LNCAP (cell line): ENCODE data around the gene ZMYM2.
A peak's percentile ranks its signal among the peaks of the same experiment; 100 is the strongest.

Source experiments
- TF ChIP-seq, protein P1 (sequence below): fragments of 450-650 bp; IDR thresholded peaks from 2 replicates; pipeline ENCODE4 v1.5.1; 2017; ENCODE audit warnings: mild to moderate bottlenecking

The ZMYM2 gene

GRCh38 chr13:20016649-20017364, 58.3 kb downstream of the ZMYM2 start:
- TF ChIP-seq, protein P1, sequence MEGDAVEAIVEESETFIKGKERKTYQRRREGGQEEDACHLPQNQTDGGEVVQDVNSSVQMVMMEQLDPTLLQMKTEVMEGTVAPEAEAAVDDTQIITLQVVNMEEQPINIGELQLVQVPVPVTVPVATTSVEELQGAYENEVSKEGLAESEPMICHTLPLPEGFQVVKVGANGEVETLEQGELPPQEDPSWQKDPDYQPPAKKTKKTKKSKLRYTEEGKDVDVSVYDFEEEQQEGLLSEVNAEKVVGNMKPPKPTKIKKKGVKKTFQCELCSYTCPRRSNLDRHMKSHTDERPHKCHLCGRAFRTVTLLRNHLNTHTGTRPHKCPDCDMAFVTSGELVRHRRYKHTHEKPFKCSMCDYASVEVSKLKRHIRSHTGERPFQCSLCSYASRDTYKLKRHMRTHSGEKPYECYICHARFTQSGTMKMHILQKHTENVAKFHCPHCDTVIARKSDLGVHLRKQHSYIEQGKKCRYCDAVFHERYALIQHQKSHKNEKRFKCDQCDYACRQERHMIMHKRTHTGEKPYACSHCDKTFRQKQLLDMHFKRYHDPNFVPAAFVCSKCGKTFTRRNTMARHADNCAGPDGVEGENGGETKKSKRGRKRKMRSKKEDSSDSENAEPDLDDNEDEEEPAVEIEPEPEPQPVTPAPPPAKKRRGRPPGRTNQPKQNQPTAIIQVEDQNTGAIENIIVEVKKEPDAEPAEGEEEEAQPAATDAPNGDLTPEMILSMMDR, result no peak

DNA sequence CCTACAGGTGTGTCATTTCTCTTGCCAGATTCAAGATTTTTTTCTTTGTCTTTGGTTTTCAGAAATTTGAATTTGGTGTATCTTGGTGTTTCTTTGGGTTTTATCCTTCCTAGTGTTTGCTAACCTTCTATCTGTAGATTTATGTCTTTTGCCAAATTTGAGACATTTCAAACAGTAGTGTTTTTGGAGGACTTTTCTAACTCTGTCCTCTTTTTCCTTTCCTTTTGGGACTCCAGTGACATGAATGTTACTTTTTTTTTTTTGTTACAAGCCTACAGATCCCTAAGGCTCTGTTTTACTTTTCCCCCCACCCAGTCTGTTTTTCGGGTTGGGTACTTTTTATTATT, 58.8 kb downstream of the ZMYM2 start:
- TF ChIP-seq, protein P1, result no peak

DNA sequence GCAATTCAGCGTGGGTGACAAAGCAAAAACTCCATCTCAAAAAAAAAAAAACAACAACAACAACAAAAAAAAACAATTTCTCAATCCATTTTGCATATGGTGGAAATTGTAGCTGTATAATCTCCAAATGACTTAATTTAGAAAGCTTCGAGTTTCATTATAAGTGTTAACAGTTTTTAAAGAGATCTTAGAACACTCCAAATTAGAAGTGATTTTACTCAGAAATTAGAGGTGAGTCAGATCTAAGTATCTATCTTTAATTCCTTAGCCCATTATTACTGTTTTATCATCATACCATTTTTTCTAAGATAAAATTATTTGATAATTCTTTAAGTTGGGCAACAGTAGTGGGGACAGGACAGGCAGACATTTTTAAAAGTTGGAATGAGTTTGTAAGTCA, 60.5 kb downstream of the ZMYM2 start:
- TF ChIP-seq, protein P1, result no peak

GRCh38 chr13:20024702-20025101, 66.2 kb downstream of the ZMYM2 start:
- TF ChIP-seq, protein P1, result no peak

DNA sequence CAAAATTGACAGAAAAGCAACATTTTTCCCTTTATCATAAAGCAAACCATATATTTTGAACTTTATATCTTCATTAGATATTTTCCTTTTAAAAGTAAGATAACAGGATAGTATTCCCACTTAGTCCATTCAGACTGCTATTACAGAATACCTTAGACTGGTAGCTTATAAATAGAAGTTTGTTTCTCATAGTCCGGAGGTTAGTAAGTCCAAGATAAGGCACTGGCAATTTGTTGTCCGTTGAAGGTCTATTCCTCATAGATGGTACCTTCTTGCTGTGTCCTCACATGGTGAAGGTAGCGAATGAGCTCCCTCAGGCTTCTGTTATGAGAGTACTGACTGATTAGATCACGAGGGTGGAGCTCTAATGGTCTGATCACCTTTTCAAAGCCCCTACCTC, 70.4 kb downstream of the ZMYM2 start:
- TF ChIP-seq, protein P1, result no peak

DNA sequence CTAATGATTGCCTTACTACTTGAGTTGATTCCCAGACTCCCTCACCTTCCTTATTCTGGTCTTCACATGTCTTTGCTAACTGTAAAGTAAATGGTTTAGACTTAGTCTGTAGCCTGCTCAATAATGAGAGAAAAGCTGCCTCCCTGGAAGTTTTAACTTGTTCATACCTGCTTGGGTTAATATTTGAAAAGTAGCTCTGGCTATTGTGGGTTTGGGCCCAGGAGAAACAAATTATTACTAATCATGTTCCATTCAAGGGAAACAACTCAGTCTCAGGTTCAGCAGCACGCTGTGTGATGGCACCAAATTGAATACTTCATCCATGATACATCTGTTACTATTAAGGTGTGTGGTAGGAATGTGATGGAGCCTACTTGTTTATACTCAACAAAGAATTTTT, 75.0 kb downstream of the ZMYM2 start:
- TF ChIP-seq, protein P1, result no peak

DNA sequence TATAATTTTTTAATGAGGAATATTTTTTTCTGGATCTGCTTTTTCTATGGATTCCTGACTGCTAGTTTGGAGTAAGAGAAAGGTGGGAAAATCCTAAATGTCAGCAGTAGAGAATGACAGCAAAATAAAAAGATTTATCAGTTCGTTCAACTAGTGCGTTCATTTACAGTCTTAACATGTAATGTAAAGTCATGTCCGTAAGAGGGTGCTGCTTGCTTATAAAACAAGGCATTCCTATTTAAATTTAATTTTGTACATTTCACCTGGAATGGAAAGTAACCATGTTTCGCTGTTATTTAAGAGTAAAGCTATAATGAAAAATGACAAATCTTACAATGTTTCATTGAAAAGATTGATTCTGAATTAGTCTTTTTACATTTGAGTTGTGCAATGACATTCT, 76.6 kb downstream of the ZMYM2 start:
- TF ChIP-seq, protein P1, result peak; percentile 46

DNA sequence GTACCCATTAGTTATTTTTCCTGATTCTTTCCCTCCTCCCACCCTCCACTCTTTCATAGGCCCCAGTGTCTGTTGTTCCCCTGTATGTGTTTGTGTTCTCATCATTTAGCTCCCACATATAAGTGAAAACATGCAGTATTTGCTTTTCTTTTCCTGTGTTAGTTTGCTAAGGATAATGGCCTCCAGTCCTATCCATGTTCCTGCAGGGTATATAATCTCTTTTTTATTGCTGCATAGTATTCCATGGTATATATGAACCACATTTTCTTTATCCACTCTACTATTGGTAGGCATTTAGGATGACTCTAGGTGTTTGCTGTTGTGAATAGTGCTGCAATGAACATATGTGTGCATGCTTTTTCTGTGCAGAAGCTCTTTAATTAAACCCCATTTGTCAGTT, 79.4 kb downstream of the ZMYM2 start:
- TF ChIP-seq, protein P1, result no peak
